Activated T-cell treated with anti-CD3 and anti-CD28 coated beads for 4 hours (primary cell): ENCODE data around the gene CD99L2.

Experiments
- DNase-seq: peaks from one replicate; pipeline ENCODE4 v3.0.0-alpha.2; 2020

The CD99L2 gene

GRCh38 chrX:150759568-150760416 lies 138.7 kb downstream of the CD99L2 start:
- no peak for DNase-seq

GRCh38 chrX:150757371-150757770 lies 141.1 kb downstream of the CD99L2 start:
- DNase-seq = no peak

DNA sequence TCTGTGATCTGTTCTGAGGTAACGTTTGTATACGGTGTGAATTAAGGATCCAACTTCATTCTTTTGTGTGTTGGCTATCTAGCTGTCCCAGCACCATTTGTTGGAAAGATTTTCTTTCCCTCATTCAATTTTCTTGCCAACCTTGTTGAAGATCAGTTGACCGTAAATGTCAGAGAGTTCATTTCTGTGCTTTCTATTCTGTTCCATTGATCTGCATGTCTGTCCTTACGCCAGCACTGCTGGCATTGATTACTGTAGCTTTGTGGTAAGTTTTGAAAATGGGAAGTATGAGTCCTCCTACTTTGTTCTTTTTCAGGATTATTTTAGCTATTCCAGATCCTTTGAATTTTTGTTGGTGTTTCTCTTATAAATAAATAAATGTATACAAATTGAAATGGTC lies 144.5 kb downstream of the CD99L2 start:
- no peak for DNase-seq

DNA sequence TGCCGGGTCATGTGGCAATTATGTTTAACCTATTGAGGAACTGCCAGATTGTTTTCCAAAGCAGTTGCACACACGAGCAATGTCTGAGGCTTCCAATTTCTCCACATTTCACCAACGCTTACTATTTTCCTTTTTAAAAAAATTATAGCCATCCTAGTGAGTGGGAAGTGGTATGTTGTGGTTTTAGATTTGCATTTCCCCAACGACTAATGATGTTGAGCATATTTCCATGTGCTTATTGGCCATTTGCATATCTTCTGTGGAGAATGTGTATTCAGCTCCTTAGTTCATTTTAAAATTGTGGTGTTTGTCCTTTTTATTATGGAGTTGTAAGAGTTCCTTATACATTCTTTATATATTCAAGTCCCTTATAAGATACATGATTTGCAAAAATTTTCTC lies 145.1 kb downstream of the CD99L2 start:
- DNase-seq = no peak

DNA sequence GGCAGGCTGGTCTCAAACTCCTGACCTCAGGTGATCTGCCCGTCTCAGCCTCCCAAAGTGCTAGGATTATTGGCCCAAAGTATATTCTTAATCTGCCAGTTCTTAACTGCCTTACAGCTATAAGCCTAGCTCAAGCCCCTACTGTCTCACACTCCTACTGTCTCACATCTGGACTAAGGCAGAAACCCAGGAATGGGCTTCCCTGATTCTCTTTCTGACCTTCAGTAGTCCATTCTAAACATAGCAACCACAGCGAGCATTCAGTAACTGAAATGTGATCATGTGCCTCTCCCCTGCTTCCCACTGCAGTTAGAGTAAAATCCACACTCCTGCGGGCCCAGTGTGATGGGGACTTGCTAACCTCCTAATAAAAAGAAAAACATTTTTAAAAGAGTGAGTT lies 146.3 kb downstream of the CD99L2 start:
- DNase-seq = no peak

DNA sequence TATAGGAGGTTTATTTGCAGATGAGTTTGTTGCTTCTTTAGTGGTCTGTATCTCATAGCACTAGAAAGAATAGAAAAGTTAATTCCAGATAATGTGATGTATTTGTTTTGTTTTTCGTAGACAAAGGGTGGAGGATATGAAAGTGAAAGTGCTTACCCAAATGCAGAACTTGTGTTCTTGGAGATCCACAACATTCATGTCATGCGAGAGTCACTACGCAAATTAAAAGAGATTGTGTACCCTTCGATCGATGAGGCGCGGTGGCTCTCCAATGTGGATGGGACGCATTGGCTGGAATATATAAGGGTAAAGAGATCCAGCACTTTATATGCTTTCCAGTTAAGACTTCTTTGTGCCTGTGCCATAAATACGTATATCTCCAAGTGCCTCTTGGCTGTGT lies 162.0 kb downstream of the CD99L2 start:
- DNase-seq = no peak

DNA sequence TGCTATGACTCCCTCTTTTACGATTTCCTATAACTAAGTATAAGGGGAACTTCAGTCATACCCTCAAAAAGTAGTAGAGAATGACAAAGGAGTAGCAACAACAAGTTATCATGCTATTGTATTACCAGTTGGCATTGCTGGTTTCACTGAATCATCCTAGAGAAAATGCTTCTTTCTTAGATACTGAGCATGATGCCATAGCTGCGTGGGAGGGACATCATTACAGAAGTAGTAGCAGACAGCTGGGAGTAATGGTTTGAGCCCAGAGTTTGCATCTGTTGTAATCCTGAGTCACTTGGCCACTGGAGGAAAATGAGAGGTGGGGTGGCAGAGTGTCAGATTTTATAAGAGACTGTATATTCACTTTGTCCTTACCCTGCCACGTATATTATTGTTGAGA lies 166.7 kb downstream of the CD99L2 start:
- no peak for DNase-seq

DNA sequence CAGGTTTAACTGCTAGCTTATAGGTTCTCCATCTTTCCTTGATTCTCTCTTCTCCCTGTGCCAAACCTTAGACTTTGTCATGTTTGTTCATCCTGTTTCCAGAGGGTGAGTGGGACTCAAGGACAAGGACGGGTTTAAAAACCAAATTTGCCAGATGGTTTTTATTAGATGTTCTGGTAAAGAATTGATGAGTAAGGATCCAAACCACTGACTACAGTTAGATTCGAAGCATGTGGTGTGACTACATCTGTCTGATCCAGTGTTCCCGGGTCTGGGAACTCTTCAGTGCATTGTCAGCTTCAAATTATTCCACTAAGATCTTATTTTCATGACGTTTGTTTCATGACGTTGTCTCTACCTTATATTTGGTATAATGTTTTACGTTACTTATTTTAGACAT lies 167.7 kb downstream of the CD99L2 start:
- DNase-seq = no peak

GRCh38 chrX:150729956-150730355 lies 168.5 kb downstream of the CD99L2 start:
- no peak for DNase-seq

DNA sequence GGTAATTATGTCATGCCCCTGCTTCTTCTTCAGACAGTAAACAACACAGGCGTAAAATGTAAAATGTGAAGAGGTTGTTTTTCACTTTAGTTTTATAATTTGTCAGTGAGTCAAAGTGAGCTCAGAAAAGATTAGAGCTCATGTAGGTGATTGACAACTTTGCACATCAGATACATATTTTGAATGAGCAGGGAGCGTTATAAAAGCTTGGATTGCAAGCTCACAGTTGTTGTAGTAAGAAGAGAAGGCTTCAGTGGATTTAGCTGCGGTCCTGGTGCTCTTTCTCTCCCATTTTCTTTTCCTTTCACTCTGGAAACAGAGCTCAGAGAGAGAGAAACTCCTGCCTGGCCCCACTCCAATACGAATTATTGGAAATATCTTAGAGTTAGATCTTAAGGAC lies 178.8 kb downstream of the CD99L2 start:
- no peak for DNase-seq
